PC-3 (cell line): Measurements from ENCODE around the gene ADAMTSL1. TPM values are rescaled to one million over a fixed set of nuclear protein-coding genes. Genes with fewer than 3 reads are reported as not detected.

Experiments used
- ATAC-seq: fragments of 200-7000 bp; cut with Tn5 transposase; 2 replicates; pipeline ENCODE4 v1.9.1; 2020; ENCODE audit warnings: mild to moderate bottlenecking, moderate library complexity
- BruUV-seq: library from RNA; stranded (reverse); fragments of 400-500 nt; replicated peaks from 2 replicates; lab custom pipeline; 2021; lab: Mats Ljungman, UMichigan
- CTCF ChIA-PET: fragments of 300-600 bp; sonication (Branson Sonifier 250); formaldehyde crosslinking; loops from one replicate; lab custom pipeline; 2022; ENCODE audit warnings: antibody characterized with exemption; lab: Charles Lee
- POLR2A ChIA-PET: fragments of 300-600 bp; sonication (Branson Sonifier 250); formaldehyde crosslinking; loops from one replicate; lab custom pipeline; 2022; ENCODE audit warnings: antibody characterized with exemption; ENCODE audit not compliant: unreplicated experiment; lab: Charles Lee
- DNase-seq: peaks from one replicate; pipeline ENCODE4 v3.0.0-alpha.2; 2015
- H2AFZ ChIP-seq: fragments of 300-600 bp; sonication (generic); 2 replicates; pipeline ENCODE4 v1.6.0; 2016; ENCODE audit warnings: antibody characterized with exemption, low read length
- H3F3A ChIP-seq: fragments of 300-600 bp; sonication (generic); one replicate; pipeline ENCODE4 v1.6.0; 2017; ENCODE audit warnings: antibody characterized with exemption, low read length, control low read depth, mild to moderate bottlenecking; ENCODE audit not compliant: unreplicated experiment
- H3K27ac ChIP-seq: fragments of 300-600 bp; sonication (generic); 2 replicates; pipeline ENCODE4 v1.5.1; 2016; ENCODE audit warnings: mild to moderate bottlenecking, low read length
- H3K27me3 ChIP-seq: fragments of 300-600 bp; sonication (generic); 2 replicates; pipeline ENCODE4 v1.6.1; 2016; ENCODE audit warnings: low read length, mixed read lengths
- H3K36me3 ChIP-seq: fragments of 300-600 bp; sonication (generic); 2 replicates; pipeline ENCODE4 v1.6.1; 2016; ENCODE audit warnings: low read depth, mixed run types, low read length, mixed read lengths
- H3K4me1 ChIP-seq: fragments of 300-600 bp; sonication (generic); 2 replicates; pipeline ENCODE4 v1.5.1; 2016; ENCODE audit warnings: low read length; ENCODE audit not compliant: insufficient read depth
- H3K4me2 ChIP-seq: fragments of 300-600 bp; sonication (generic); 2 replicates; pipeline ENCODE4 v1.6.0; 2016; ENCODE audit warnings: low read length
- H3K4me3 ChIP-seq: fragments of 300-600 bp; sonication (generic); 2 replicates; pipeline ENCODE4 v1.5.1; 2016; ENCODE audit warnings: mild to moderate bottlenecking, low read length, mixed read lengths
- H3K79me2 ChIP-seq: fragments of 300-600 bp; sonication (generic); 2 replicates; pipeline ENCODE4 v1.6.1; 2017; ENCODE audit warnings: low read length, mixed read lengths
- H3K9ac ChIP-seq: fragments of 300-600 bp; sonication (generic); 2 replicates; pipeline ENCODE4 v1.6.0; 2016; ENCODE audit warnings: mild to moderate bottlenecking, low read length
- H3K9me2 ChIP-seq: fragments of 300-600 bp; sonication (generic); replicated peaks from 2 replicates; pipeline ENCODE4 v1.6.1; 2016; ENCODE audit warnings: mixed run types, low read length, mixed read lengths
- H3K9me3 ChIP-seq: fragments of 300-600 bp; sonication (generic); 2 replicates; pipeline ENCODE4 v1.6.1; 2016; ENCODE audit warnings: low read length, mixed read lengths
- H4K20me1 ChIP-seq: fragments of 300-600 bp; sonication (generic); 2 replicates; pipeline ENCODE4 v1.6.1; 2016; ENCODE audit warnings: low read length, mixed read lengths
- CTCF ChIP-seq: fragments of 300-600 bp; sonication (generic); conservative IDR thresholded peaks from 2 replicates; pipeline ENCODE4 v1.5.1; 2017; ENCODE audit warnings: antibody characterized with exemption, low read depth, mild to moderate bottlenecking, low read length
- EZH2 ChIP-seq: fragments of 300-600 bp; sonication (generic); IDR thresholded peaks from one replicate; pipeline ENCODE4 v1.6.1; 2017; ENCODE audit warnings: antibody characterized with exemption, mild to moderate bottlenecking, low read length; ENCODE audit not compliant: unreplicated experiment
- EZH2phosphoT487 ChIP-seq: fragments of 300-600 bp; sonication (generic); IDR thresholded peaks from 2 replicates; pipeline ENCODE4 v1.6.1; 2018; ENCODE audit warnings: mild to moderate bottlenecking, antibody characterized with exemption, low read length, borderline replicate concordance
- intact Hi-C: fragments of 100-400 bp; cut with micrococcal nuclease; formaldehyde crosslinking; loops from 2 replicates; pipeline ENCODE4 v1.9.0; 2023
- total RNA-seq: library from RNA; depleted of rRNA; stranded (reverse); fragments of >200 nt; gene quantifications from 2 replicates; pipeline ENCODE4 v1.2.3, GENCODE V29; 2014

The ADAMTSL1 gene
- total RNA-seq, 1 experiment from 2014 or later: 0.26 TPM

GRCh38 chr9:18825656-18826170, 351.8 kb downstream of the ADAMTSL1 start:
- no peak overlapping the region for H3K9ac ChIP-seq
- no peaks in the 10 kb centered on the region for H3K36me3 ChIP-seq
- no peaks in the 10 kb centered on the region for H3K27me3 ChIP-seq
- no peak overlapping the region for H3K27ac ChIP-seq
- intact Hi-C loops: loop anchor here (2.0 to 10.0 kb wide), 3 partner anchors 199 to 677 kb away; no protein-coding TSS in a partner anchor
- POLR2A ChIA-PET: no interaction called here
- BruUV-seq: no TSS peak
- CTCF ChIA-PET: no interaction called here
- H4K20me1 ChIP-seq: no peaks in the 10 kb centered on the region
- H2AFZ ChIP-seq: no peak overlapping the region
- H3K4me3 ChIP-seq: no peak overlapping the region
- H3K79me2 ChIP-seq: no peaks in the 10 kb centered on the region
- H3K4me2 ChIP-seq: no peak overlapping the region
- H3K9me2 ChIP-seq: no peaks in the 10 kb centered on the region
- DNase-seq (no peak), ATAC-seq (no peak)
- H3K4me1 ChIP-seq: peaks cover 21% of the 10 kb centered on the region
- TF ChIP-seq CTCF (no peak), EZH2phosphoT487 (no peak), EZH2 (no peak)
- no peaks in the 10 kb centered on the region for H3F3A ChIP-seq
- H3K9me3 ChIP-seq: no peaks in the 10 kb centered on the region

DNA sequence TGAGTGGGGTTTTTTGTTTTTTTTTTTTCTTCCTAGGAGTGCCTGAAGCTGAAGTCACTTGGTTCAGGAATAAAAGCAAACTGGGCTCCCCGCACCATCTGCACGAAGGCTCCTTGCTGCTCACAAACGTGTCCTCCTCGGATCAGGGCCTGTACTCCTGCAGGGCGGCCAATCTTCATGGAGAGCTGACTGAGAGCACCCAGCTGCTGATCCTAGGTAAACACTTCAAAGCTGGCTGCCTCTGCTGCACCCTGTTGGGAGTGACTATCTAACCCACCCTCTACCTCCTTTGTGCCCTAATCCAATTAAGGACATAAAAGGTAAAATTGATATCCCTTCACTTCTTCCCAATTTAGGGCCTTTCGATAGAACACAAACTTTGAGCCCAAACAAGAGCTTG, 352.3 kb downstream of the ADAMTSL1 start:
- BruUV-seq: no TSS peak

More for the DNA sequence above, 352.3 kb downstream of the ADAMTSL1 start:
- H3K9me3 ChIP-seq: no peaks in the 10 kb centered on the region
- H3K4me1 ChIP-seq: peaks cover 21% of the 10 kb centered on the region
- no peaks in the 10 kb centered on the region for H3K36me3 ChIP-seq
- no peaks in the 10 kb centered on the region for H4K20me1 ChIP-seq
- H3K4me3 ChIP-seq: no peak overlapping the region
- no peaks in the 10 kb centered on the region for H3K27me3 ChIP-seq
- intact Hi-C loops: loop anchor here (10.0 kb wide), 1 partner anchor 199 kb away; no protein-coding TSS in a partner anchor
- H3F3A ChIP-seq: no peaks in the 10 kb centered on the region
- no peak overlapping the region for H3K9ac ChIP-seq
- DNase-seq: no peak
- TF ChIP-seq CTCF (no peak), EZH2 (no peak), EZH2phosphoT487 (no peak)
- ChIA-PET POLR2A (no interaction called here), CTCF (no interaction called here)
- H3K9me2 ChIP-seq: no peaks in the 10 kb centered on the region
- no peak overlapping the region for H3K27ac ChIP-seq
- no peak overlapping the region for H2AFZ ChIP-seq
- no peak for ATAC-seq
- no peak overlapping the region for H3K4me2 ChIP-seq
- H3K79me2 ChIP-seq: no peaks in the 10 kb centered on the region
